Esophagus muscularis mucosa (tissue), 4 donors: Measurements from ENCODE around the gene PRR9. TPM values are rescaled to one million over a fixed set of nuclear protein-coding genes. Genes with fewer than 3 reads are reported as not detected.

ENCODE experiments used
- DNase-seq: peaks from one replicate; pipeline ENCODE4 v3.0.0-alpha.2; 2017; ENCODE audit errors: extremely low spot score
- H3K27ac ChIP-seq, 4 donors: fragments of 200-600 bp; sonication (generic); replicated peaks in 1 of 4; 1 replicate in 3 of 4; 2 replicates in 1 of 4; pipeline ENCODE4 v1.5.1; 2016 to 2019; ENCODE audit warnings: mild to moderate bottlenecking in 1 of 4
- H3K27me3 ChIP-seq, 4 donors: fragments of 200-600 bp; sonication (generic); one replicate each; pipeline versions ENCODE4 v1.5.1 to v1.6.0; 2016 to 2019
- H3K36me3 ChIP-seq, 4 donors: fragments of 200-600 bp; sonication (generic); one replicate each; pipeline ENCODE4 v1.5.1; 2016 to 2019
- H3K4me1 ChIP-seq, 4 donors: fragments of 200-600 bp; sonication (generic); one replicate each; pipeline ENCODE4 v1.5.1; 2016 to 2019
- H3K4me3 ChIP-seq, 4 donors: fragments of 200-600 bp; sonication (generic); 1 replicate in 2 of 4; 2 replicates in 2 of 4; pipeline ENCODE4 v1.5.1; 2016 to 2019; ENCODE audit warnings: mild to moderate bottlenecking in 4 of 4, moderate library complexity in 1 of 4
- H3K9me3 ChIP-seq, 4 donors: fragments of 200-600 bp; sonication (generic); 1 replicate in 3 of 4; 2 replicates in 1 of 4; pipeline ENCODE4 v1.5.1; 2016 to 2019
- EP300 ChIP-seq: sonication (generic); formaldehyde crosslinking; IDR thresholded peaks from one replicate; pipeline ENCODE4 v1.6.1; 2017; ENCODE audit warnings: antibody characterized with exemption
- POLR2A ChIP-seq: fragments of 450-650 bp; IDR thresholded peaks from one replicate; pipeline ENCODE4 v1.6.1; 2017; ENCODE audit warnings: antibody characterized with exemption, moderate library complexity, mild to moderate bottlenecking, low read depth
- POLR2AphosphoS5 ChIP-seq, 2 donors: sonication (generic); formaldehyde crosslinking; IDR thresholded peaks; one replicate each; pipeline ENCODE4 v1.6.1; 2017; ENCODE audit warnings: antibody characterized with exemption in 2 of 2
- WGBS: methylation state at CpG from one replicate; pipeline ENCODE4 v1.1.5; 2018; 5-methylcytosine and 5-hydroxymethylcytosine counted together
- intact Hi-C: fragments of 100-400 bp; cut with DNase I; formaldehyde crosslinking; loops from one replicate; pipeline ENCODE4 v1.15.1; 2023
- total RNA-seq, 4 donors: library from RNA; depleted of rRNA; stranded (reverse); fragments of >200 nt; gene quantifications; one replicate each; pipeline versions ENCODE4 v1.1.0 to v1.2.1, GENCODE V29; 2016
- TF ChIP-seq, protein P1 (sequence below), 3 experiments: fragments of 200-600 bp in 2 of 3; fragments of 450-650 bp in 1 of 3; sonication (generic) in 2 of 3; IDR thresholded peaks; one replicate each; pipeline ENCODE4 v1.5.1; 2017 to 2019; ENCODE audit warnings: antibody characterized with exemption in 3 of 3, mild to moderate bottlenecking in 2 of 3, moderate library complexity in 1 of 3

PRR9 gene
- total RNA-seq, 4 donors from 2014 or later: 1.2 TPM; not detected in 3

- Histone ChIP-seq H3K4me3 (no peak overlapping the region), H3K4me1 (peaks cover 0 to 6% (median 0%) of the 10 kb centered on the region in 4 donors), H3K27me3 (peaks cover 0 to 17% (median 0%) of the 10 kb centered on the region in 4 donors), H3K36me3 (no peaks in the 10 kb centered on the region), H3K27ac (no peak overlapping the region), H3K9me3 (no peaks in the 10 kb centered on the region)
- TF ChIP-seq EP300: no peak
- peak; percentile 72 for DNase-seq
- intact Hi-C loops: no loop called here
- 80% methylated on average over 2 of the region's 2 CpGs for WGBS
These were observed 29.4 kb downstream of the PRR9 start for GRCh38 chr1:153246825-153247224.

- TF ChIP-seq POLR2A (no peak), EP300 (no peak)
- peak; percentile 86 for DNase-seq
- H3K4me1 ChIP-seq: peaks cover 0 to 6% (median 0%) of the 10 kb centered on the region in 4 donors
- no peak overlapping the region for H3K4me3 ChIP-seq
- H3K9me3 ChIP-seq: no peaks in the 10 kb centered on the region
- no peak overlapping the region for H3K27ac ChIP-seq
- intact Hi-C loops: no loop called here
- WGBS: 64% methylated on average over 4 of the region's 5 CpGs
- H3K36me3 ChIP-seq: no peaks in the 10 kb centered on the region
- H3K27me3 ChIP-seq: peaks cover 0 to 17% (median 0%) of the 10 kb centered on the region in 4 donors
These were observed 30.9 kb downstream of the PRR9 start for GRCh38 chr1:153248176-153248879.

GRCh38 chr1:153250166-153250565, 32.8 kb downstream of the PRR9 start:
- 21% methylated on average over 1 of the region's 1 CpG for WGBS
- intact Hi-C loops: no loop called here
- no peaks in the 10 kb centered on the region for H3K9me3 ChIP-seq
- H3K27ac ChIP-seq: no peak overlapping the region
- no peak overlapping the region for H3K4me3 ChIP-seq
- no peak for DNase-seq
- TF ChIP-seq, protein P1, sequence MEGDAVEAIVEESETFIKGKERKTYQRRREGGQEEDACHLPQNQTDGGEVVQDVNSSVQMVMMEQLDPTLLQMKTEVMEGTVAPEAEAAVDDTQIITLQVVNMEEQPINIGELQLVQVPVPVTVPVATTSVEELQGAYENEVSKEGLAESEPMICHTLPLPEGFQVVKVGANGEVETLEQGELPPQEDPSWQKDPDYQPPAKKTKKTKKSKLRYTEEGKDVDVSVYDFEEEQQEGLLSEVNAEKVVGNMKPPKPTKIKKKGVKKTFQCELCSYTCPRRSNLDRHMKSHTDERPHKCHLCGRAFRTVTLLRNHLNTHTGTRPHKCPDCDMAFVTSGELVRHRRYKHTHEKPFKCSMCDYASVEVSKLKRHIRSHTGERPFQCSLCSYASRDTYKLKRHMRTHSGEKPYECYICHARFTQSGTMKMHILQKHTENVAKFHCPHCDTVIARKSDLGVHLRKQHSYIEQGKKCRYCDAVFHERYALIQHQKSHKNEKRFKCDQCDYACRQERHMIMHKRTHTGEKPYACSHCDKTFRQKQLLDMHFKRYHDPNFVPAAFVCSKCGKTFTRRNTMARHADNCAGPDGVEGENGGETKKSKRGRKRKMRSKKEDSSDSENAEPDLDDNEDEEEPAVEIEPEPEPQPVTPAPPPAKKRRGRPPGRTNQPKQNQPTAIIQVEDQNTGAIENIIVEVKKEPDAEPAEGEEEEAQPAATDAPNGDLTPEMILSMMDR (IDR thresholded peaks at IDR 0.05): no peak
- TF ChIP-seq POLR2AphosphoS5 (IDR thresholded peaks at IDR 0.05) (no peak), POLR2A (no peak), EP300 (no peak)
- H3K4me1 ChIP-seq: peaks cover 0 to 6% (median 0%) of the 10 kb centered on the region in 4 donors
- H3K27me3 ChIP-seq: peaks cover 0 to 21% (median 0%) of the 10 kb centered on the region in 4 donors
- H3K36me3 ChIP-seq: no peaks in the 10 kb centered on the region

GRCh38 chr1:153251087-153251486, 33.7 kb downstream of the PRR9 start:
- DNase-seq: no peak
- WGBS: 77% methylated on average over 2 of the region's 2 CpGs
- H3K9me3 ChIP-seq: no peaks in the 10 kb centered on the region
- H3K4me3 ChIP-seq: no peak overlapping the region
- intact Hi-C loops: no loop called here
- peaks cover 0 to 17% (median 0%) of the 10 kb centered on the region in 4 donors for H3K27me3 ChIP-seq
- H3K36me3 ChIP-seq: no peaks in the 10 kb centered on the region
- peaks cover 0 to 6% (median 0%) of the 10 kb centered on the region in 4 donors for H3K4me1 ChIP-seq
- TF ChIP-seq POLR2AphosphoS5 (IDR thresholded peaks at IDR 0.05) (no peak), POLR2A (no peak), EP300 (no peak)
- TF ChIP-seq, protein P1 (IDR thresholded peaks at IDR 0.05): no peak
- no peak overlapping the region for H3K27ac ChIP-seq

- Histone ChIP-seq H3K4me1 (peaks cover 0 to 6% (median 0%) of the 10 kb centered on the region in 4 donors), H3K9me3 (no peaks in the 10 kb centered on the region), H3K27ac (no peak overlapping the region), H3K4me3 (no peak overlapping the region), H3K36me3 (no peaks in the 10 kb centered on the region), H3K27me3 (peaks cover 0 to 14% (median 0%) of the 10 kb centered on the region in 4 donors)
- TF ChIP-seq, protein P1 (IDR thresholded peaks at IDR 0.05): no peak
- TF ChIP-seq POLR2AphosphoS5 (IDR thresholded peaks at IDR 0.05): no peak
- TF ChIP-seq POLR2A: no peak
- TF ChIP-seq EP300: no peak
- 85% methylated on average over 3 of the region's 3 CpGs for WGBS
- no peak for DNase-seq
- intact Hi-C loops: no loop called here
These were observed 34.2 kb downstream of the PRR9 start for GRCh38 chr1:153251562-153251961.
